PFSK-1 (cell line): ENCODE measurements around the gene FOXJ3.

Experiments
- FOXP2 ChIP-seq: optimal IDR thresholded peaks from 2 replicates; pipeline ENCODE3; 2011; ENCODE audit warnings: borderline replicate concordance, control low read depth, inconsistent platforms; ENCODE audit not compliant: insufficient read depth; ENCODE audit errors: extremely low read length, extremely low read depth
- POLR2AphosphoS5 ChIP-seq: IDR thresholded peaks from 2 replicates; pipeline ENCODE4 v1.6.1; 2012; ENCODE audit warnings: low read depth, mild to moderate bottlenecking, control low read depth, low read length, moderate library complexity
- SIN3A ChIP-seq: IDR thresholded peaks from 2 replicates; pipeline ENCODE4 v1.6.1; 2012; ENCODE audit warnings: mild to moderate bottlenecking, low read length, moderate library complexity, borderline replicate concordance; ENCODE audit not compliant: insufficient read depth
- TAF1 ChIP-seq: IDR thresholded peaks from 2 replicates; pipeline ENCODE4 v1.6.1; 2012; ENCODE audit warnings: low read length, control low read depth, borderline replicate concordance; ENCODE audit not compliant: insufficient read depth
- TF ChIP-seq, protein P1 (sequence below), 2 experiments: IDR thresholded peaks; 2 replicates each; pipeline versions ENCODE4 v1.6.1 to v1.8.0; 2011 to 2012; ENCODE audit warnings: low read depth in 2 of 2, low read length in 2 of 2, control low read depth in 1 of 2, inconsistent platforms in 1 of 2, mild to moderate bottlenecking in 1 of 2, moderate library complexity in 1 of 2; ENCODE audit not compliant: insufficient read depth in 1 of 2

FOXJ3 gene

DNA sequence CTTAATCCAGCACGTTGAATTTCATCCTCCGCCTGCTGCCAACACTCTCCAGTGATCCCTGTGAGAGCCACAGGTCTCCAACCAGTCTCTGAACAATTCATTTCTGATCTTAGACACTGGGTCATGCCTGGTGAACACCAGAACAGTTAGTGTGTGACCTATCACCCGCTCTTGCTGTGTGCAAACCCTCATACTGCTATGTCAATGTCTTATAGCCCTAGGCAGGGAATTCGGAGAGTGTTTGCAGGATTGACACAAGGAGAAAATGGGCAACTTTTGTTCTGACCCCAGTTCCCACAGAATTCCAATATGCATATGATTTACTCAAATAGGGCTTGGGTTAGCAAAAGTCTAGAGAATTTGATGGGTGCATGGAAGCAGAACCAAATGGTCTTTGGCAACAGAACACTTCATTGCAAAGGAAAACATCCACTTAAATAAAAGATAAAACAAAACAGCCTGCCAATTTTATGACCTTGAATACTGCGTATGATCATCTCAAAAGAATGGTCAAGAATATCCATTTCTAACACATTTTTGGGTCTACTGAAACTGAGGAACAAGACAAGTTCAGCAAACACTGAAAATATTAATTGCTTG is 204.9 kb downstream of the FOXJ3 start:
- TF ChIP-seq TAF1 (no peak), SIN3A (no peak), POLR2AphosphoS5 (no peak), FOXP2 (no peak)
- TF ChIP-seq, protein P1, sequence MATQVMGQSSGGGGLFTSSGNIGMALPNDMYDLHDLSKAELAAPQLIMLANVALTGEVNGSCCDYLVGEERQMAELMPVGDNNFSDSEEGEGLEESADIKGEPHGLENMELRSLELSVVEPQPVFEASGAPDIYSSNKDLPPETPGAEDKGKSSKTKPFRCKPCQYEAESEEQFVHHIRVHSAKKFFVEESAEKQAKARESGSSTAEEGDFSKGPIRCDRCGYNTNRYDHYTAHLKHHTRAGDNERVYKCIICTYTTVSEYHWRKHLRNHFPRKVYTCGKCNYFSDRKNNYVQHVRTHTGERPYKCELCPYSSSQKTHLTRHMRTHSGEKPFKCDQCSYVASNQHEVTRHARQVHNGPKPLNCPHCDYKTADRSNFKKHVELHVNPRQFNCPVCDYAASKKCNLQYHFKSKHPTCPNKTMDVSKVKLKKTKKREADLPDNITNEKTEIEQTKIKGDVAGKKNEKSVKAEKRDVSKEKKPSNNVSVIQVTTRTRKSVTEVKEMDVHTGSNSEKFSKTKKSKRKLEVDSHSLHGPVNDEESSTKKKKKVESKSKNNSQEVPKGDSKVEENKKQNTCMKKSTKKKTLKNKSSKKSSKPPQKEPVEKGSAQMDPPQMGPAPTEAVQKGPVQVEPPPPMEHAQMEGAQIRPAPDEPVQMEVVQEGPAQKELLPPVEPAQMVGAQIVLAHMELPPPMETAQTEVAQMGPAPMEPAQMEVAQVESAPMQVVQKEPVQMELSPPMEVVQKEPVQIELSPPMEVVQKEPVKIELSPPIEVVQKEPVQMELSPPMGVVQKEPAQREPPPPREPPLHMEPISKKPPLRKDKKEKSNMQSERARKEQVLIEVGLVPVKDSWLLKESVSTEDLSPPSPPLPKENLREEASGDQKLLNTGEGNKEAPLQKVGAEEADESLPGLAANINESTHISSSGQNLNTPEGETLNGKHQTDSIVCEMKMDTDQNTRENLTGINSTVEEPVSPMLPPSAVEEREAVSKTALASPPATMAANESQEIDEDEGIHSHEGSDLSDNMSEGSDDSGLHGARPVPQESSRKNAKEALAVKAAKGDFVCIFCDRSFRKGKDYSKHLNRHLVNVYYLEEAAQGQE (IDR thresholded peaks at IDR 0.05; ENCODE audit: insufficient read depth in 1 of 2, low read depth in 2 of 2, low read length in 2 of 2): no peak

DNA sequence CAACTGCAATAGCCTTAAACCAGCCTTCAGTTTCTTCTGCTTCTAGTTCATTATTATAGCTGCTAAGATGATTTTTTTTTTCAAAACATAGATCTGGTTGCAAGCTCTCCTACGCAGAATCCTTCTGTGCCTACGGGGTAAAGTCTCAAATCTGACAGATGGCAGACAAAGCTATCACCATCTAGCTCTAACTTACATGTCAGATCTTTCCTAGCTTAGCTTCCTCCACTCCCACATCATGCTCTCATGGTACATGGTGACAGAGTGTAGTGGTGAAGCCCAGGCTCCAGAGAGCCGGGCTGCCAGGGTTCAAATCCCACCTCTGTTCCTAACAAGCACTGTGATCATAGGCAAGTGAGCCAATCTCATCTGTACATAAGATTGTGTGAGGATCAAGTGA is 206.1 kb downstream of the FOXJ3 start:
- TF ChIP-seq POLR2AphosphoS5 (no peak), TAF1 (no peak), FOXP2 (no peak), SIN3A (no peak)
- TF ChIP-seq, protein P1 (IDR thresholded peaks at IDR 0.05; ENCODE audit: insufficient read depth in 1 of 2, low read depth in 2 of 2, low read length in 2 of 2): no peak

DNA sequence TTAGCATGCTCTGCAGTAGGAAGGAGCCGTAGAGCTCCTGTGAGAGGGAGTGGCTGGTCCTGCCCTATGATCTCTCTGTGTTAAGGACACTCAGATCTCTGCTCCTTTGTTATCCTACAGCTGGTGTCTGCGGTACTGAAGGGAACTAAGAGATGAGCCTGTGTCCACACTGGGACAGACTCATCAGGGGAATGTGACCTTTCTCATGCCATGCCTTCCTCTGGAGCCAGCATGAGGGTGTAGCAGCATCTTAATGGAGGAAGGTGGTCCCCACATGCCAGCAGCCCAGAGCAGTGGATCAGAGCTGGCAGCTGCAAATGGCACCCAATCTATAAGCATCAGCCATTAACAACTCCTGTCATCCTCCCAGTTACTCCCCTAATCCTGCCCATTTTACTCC is 206.5 kb downstream of the FOXJ3 start:
- TF ChIP-seq POLR2AphosphoS5 (no peak), FOXP2 (no peak), SIN3A (no peak), TAF1 (no peak)
- TF ChIP-seq, protein P1 (IDR thresholded peaks at IDR 0.05; ENCODE audit: insufficient read depth in 1 of 2, low read depth in 2 of 2, low read length in 2 of 2): no peak

DNA sequence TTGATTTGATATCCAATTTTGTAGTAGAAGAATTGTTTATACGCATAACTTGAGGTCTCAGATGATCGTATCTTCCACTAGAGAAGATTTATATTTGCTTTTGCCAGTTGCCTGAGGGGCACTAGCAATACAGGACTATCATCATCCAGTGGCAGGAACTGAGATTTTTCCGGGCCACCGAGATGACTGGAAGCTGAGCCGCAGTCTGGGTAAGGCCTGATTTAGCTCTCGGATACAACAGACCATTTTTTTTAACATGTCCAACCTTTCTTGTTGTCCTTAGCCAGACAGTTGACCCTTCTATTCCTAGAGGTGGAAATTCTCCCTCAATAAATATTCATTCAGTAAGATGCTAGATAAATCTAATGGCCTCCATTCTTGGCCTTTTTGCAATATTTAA is 207.3 kb downstream of the FOXJ3 start:
- TF ChIP-seq, protein P1 (IDR thresholded peaks at IDR 0.05; ENCODE audit: insufficient read depth in 1 of 2, low read depth in 2 of 2, low read length in 2 of 2): no peak
- TF ChIP-seq FOXP2: no peak
- no peak for TF ChIP-seq SIN3A
- no peak for TF ChIP-seq POLR2AphosphoS5
- no peak for TF ChIP-seq TAF1
